Endometrium (tissue), 2 donors: ENCODE measurements around the gene FOXO3.

ENCODE experiments used
- FAIRE-seq: peaks from 2 replicates; lab custom pipeline; 2012; peaks lifted over from hg19 to GRCh38; lab: Jason Lieb, UNC
- donor health status: control.
- donor health status: control.

FOXO3 gene

DNA sequence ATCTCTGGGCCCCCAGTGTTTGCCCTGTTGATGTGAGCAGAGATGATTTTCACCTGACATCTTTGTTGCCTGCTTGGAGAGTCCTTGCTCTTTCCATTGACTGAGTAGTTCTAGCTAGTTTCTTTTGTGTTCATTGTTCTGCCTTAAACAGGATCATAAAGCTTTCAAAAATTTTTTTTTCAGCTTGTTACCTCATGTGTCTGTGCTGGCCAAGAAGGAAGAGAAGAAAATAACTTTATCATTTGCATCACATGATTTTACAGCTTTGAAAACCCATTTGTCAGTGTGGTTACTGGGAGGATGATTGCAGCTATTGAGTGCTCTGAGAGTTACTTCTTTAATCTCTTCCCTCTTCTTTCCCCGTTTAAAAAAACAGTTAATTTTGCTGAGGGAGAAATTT is 16.0 kb downstream of the FOXO3 start:
- no peak for FAIRE-seq

DNA sequence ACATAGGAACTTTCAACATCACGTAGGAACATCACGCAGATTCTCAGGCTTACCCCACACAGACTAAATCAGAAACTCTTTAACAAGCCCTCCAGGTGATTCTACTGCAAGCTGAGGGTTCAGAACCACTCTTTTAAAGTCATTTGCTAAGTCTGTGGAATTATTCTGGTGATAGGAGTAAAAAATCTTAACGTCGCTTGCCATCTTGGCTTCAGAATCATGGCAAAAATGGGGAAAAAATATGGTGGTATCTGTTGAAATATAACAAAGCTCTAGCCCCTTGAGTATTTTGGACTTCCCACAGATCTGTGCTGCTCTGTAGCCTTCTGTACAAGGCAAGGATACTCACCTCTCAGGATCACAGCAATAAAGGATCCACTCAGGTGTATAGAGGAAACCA is 17.4 kb downstream of the FOXO3 start:
- FAIRE-seq, result no peak

DNA sequence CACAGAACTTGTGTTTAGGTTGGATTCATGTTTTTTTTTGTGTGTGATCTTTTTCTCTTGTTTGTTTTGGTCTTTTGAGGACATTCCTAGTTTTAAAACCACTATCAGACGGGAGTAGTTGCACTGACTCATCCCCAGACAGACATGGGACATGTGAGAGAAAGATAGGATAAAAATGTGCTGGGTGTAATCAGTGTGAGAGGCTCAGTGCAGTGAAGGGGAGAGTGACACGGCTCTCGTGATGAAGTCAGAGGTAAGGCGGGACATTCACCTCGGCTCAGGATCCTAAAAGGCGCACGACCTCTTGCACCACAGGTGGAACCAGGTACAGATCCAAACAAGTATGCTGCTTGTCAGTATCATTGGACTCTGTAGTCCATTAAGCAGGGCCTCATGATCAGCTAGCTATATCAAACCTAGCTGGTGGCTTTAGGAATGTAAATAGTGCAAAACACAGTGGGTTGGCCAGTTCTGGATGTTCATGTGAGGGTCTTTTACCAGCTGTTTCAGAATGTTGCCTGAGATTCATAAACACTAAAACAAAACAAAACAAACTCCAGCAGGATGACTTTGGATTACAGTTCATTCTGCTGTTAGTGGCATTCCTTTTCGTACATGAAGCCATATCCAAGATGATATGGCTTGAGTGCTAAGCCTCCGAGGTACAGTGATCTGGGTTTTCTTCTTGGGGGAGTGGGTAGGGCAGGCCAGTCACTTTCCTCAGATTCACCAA is 18.0 kb downstream of the FOXO3 start:
- FAIRE-seq, result no peak

DNA sequence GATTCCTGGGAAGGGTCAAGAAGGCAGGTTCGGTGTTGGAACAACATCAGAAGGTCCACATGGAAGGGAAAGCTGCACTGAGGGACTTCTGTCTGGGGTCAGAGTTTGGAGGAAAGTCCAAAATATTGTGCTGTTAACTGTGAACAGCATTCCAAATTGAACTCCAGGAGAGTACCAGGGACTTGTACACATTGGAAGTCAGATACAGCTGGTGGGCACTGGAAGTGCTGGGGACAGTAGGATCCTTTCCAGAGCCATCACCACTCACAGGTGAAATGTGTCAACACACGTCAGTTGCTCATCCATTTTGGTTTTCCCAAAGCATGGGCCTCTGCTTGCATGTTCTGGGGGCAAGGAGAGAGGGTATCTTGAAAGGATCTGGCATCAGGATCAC is 18.6 kb downstream of the FOXO3 start:
- no peak for FAIRE-seq

DNA sequence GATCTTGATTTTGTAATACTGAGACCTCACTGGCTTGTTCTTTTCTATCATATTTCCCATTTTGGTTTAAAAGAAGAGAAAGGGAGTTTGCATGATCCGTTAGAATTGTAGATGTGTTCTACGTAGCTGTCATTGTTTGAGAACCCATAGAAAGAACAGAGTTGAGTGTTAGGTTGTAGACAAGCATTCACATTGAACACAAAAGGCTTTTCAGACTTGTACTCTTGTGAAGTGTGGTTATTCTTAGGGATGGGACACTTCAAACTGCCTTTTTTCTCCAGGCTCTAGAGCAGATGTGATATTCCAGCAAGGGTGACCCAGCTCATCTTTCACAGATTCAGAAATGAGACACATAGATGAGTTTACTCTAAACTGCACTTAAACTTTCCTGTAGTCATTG is 19.9 kb downstream of the FOXO3 start:
- no peak for FAIRE-seq

DNA sequence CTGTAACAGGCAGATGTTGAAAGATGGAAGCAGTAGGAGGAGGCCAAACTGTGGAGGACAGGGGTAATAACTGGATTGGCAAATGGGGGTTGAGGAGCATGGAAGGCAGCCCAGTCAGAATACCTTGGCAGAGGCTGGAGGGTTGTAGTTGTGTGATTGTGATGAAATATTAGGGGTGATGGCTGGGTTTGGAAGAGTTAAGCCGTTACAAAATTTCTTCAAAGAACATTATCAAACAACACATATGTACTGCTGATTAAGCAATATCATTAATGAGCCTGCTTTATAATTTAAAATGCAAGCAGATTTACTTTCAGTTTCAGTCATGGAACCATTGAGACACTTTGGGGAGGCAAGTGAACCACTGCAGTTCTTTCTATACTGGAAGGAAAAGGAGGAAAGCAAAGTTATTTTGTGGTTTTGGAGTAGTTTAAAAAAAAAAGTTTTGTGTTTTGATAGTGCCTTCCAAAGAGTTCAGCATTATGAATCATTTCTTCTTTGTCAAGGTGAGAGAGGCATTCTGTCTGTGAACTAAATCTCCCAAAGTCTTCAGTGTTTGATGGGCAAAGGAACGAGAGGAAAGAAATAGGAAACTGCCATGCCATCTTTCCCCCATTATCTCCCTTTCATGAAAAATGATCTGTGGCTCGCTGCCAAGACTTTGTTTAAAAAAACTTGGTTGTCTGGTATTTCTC is 20.7 kb downstream of the FOXO3 start:
- FAIRE-seq, result no peak

DNA sequence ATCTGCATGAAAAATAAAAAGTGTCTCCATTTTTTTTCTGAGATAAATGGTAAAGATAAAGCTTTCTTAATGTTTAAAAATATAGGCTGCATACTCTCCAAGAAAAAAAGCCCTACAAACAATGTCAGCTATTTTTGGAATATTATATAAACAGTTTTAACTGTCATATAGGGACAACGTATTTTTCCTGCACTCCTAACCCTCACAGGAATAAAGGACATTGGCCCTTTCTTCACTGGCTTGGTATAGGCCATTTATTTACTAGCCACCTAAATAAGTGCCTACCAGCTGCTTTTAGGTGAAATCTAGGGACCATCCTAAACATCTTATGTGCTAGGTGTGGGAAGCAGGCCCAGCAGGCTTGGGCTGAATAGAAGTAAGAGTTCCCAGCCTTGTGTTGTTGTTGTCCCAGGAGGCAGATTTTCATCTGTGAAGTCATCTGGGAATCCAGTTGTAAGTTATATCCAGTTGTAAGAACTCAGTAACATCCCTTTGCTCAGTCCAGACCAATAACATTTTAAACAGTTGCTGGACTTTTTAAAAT is 21.3 kb downstream of the FOXO3 start:
- peak; percentile 65 for FAIRE-seq

DNA sequence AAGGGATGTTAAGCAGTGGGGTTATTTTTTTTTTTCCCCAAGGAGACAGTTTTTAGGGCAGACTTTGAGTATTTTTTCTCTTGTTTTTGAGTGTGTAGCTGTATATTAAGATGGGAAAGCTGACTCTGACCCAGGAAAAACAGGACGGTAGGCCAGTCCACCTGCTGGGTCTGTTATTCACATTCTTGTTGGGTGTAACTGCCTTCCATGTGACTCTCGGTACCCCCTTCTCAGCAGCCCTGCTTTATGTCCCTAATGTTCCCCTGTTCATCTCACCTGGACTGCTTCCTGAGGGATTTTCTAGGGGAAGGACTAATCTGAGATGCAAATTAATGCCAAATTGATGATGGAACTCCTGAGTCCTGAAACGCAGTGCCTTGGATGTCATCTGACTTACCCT is 21.9 kb downstream of the FOXO3 start:
- no peak for FAIRE-seq

DNA sequence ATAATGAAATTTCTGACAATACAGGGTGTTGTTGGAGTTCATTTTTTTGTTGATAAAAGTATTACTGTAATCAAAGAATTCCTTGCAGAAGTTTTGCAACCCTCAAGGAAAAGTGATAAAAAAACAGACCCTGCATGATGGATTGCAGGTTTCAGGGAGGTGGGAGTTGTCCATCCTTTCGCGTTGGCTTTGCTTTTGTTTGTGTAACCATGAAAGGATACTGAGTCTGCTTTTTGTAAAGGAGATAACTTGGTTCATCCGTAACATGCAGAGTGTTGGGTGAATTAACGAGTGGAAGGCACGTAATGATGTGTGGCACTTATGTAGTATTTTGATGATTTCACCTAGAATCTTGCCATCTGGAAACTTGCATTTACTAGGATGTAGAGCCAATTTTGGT is 23.6 kb downstream of the FOXO3 start:
- FAIRE-seq, result peak; percentile 45

DNA sequence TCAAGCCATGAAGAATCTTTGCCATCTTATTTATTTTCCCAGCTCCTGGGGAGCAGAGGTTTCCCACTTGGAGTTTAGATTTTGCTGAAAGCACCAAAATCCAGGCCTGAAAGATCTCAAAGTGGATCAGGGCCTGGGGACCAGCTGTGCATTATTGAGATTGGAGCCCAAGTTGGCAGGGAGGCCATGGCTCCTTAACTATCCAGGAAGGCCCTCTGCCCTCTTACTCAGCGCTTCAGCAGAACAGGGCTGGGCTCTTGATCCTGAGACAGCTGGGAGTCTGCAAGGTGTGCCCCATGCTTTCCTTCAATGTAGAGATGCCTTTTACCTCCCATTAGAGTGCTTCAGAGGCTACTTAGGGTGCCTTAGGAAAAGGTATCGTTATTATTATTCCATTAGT is 24.6 kb downstream of the FOXO3 start:
- FAIRE-seq, result no peak

DNA sequence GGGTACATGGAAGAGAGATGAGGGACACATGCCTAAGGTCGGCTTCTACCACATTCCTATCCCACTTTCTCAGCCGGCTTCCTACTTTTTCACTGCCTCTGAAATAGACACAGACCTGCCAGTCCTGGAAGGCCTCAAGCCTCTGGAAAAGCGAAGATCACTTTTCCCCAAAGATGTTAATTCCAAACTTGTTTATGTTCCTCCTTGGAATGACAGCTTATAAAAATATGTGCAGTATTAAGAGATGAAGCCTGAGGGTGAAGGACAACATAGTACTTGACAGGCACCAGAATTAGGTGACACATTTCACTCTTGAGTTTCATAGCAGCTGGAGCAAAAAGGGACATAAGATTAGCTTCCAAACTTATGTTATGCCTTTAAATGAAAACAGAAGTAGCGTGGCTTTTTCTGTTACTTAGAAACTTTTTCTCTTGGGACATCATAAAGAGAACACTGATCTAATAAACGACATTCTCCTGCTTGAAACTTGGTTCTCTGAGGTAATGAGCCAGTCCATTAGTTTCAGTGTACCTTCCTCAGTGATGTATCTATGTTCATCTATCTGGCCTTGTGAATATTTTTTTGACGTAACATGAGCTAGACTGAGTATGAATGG is 25.3 kb downstream of the FOXO3 start:
- no peak for FAIRE-seq

DNA sequence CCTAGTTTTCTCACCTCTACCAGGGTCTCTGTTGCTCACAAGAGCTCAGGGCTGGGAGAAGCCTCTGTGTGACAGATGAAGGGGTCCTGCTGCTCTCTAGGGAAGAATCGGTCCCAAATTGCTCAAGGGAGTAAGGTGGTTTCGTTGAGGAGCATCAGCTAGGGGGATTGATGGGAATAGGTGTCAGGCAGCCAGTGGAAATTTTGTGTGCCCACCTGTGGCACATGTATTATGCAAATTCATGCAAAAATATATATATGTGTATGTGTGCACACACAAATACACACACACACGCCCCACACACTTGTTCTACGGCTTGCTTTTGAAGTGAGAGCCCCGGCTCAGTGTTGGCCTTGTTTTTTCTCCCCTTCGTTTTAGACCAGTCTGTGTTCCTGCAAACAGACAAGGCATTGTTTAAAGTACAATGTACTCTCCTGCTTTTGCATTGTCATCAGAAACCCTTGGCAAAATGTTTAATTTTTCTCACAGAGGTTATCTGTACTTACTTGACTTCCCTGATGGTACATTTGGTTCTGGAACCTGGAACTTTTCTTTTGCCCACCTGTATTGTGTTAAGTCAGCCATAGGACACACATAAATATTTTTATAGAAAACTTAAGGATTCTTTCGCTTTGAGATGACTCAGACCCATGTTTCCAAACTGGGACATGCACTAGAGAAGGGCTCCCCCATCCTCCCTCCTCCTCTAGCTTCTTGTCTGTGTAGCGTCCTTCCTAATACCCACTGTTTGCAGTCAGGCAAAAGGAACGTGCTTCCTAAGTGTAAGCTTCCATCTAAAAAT is 26.7 kb downstream of the FOXO3 start:
- no peak for FAIRE-seq

DNA sequence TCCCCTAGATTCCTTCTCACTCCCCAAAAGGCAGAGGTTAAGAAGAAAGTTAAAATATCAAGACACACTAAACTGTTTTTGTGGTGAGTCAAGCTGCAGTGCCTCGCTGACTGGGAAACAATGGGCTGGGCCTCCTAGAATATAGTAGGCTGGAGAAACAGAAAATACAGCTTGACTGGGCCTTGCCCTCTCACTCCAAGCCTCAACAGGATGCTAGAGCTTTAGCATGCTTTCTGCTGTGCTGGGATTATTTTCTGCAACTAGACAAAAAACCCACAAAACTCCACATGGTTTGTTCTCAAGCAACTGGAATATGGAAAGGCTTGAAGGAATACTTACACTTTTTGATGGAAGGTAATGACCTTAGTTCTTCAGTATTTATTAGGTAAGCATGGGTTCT is 27.9 kb downstream of the FOXO3 start:
- FAIRE-seq, result no peak

DNA sequence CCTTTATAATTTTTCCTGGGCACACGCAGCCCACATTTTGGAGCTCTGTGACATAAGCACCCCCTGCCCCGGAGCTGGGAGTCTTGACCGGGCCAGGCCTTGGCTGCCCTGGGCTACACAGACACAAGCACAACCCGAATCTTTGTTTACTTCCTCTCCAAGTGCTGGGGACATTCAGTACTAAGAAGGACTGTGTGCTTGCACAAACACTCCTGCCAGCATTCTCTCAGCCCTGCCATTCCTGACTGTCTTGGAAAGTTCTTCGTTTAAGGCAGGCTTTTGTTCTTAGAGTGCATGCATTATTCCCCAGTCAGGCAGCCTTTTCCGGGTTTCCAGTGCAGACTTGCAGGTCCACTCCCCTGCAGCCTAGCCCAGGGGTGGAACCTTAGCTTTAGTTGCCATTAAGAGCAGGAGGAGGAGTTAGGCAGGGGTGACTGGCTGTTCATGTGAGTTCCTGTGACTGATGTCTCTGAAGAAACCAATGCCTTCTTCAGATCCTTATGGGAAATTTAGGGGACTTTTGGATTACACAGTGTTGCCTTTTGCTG is 28.6 kb downstream of the FOXO3 start:
- FAIRE-seq, result no peak

DNA sequence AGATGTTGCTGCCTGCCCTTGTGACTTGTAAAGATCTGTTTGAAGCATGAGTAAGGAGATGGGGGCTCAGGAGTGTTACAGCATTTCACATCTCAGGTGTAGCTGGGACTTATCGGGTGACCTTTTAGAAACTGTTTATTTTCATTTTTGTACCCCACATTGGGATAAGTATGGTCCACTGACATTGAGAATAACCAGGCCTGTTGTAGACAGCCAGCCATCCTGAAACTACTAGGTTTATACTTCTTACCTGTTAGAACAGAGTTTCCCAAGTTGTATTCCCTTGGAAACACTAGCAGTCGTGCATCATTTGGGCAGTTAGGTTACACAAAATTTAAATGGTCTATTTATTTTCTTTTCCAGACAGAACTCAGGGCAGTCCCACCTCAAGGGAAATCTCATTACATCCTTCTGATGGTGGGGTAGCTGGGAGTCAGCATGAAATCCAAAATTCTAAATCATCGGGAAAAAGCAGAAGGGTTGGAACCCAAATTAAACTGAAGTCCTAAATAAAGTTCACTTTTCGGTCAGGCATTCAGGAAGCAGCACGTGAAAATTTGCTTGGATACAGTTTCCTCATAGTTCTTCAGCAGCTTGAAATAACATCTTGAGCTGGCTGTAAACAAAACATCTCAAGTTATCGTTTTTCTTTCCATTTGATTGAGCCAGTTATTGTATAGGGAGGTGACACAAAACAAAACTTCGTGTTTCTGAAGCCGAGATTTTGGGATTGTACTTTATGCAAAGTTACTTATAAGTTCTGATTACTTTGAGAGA is 30.5 kb downstream of the FOXO3 start:
- FAIRE-seq, result no peak

DNA sequence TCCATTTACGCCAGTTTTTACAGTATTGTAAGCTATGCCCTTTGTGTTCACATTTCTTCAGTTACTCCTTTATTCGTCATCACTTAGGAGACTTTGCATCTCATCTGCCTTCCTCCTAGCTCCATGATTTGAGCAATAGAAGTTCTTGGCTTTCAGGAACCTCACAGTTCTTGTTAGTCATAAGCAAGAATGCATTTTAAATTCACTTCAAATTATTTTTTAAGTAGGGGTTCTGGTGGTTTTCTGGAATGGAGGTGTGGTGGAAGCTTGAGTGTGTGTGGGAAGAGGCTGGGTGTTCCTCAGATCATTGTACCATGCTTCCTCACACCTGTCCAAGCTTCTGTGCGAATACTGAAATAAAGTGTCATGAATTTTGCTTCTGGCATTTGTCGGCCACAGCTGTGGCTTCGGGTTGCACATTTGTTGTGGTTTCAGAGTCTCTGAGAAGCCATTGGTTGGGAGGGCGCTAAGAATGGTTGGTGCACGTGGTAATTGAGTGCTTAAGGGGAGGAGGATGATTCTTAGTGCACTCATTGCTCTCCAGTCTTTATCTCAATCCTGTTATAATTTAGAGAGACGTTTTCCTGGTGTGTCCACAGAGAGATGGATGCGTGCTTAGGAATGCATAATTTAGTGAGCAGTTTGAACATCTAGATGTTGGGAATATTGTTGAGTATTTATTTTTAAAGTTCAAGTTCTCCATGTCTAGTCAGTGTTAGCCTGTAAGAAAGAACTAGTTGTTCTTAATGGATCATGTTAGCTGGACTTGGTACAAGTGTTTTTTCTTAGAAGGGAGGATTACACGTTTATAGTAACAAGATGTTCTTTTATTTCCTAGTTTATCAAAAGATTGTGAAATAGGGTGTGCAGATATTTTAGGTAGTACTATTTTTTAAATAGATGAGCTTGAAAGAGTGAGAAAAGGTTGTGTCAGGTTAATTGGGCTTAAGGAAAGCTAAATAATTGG is 31.9 kb downstream of the FOXO3 start:
- FAIRE-seq, result peak; percentile 53

DNA sequence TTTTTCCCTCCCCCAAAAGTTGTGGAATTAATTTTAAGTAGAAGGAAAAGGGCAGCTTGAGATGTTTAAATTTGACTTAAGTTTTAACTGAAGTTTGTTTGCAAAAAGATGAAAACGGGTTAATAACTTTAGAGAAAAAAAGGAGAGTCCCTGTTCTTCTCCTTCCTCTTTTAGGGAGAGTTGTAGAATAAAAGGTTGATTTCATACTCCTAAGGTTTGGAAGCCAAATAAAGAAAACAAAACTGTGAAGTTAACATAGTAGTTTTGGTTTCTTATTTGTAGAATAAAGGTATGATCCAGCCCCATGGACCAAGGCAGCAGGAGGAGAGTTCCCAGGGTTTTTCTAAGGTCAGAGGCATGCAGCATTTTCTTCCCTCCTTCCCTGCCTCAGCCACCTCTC is 33.4 kb downstream of the FOXO3 start:
- no peak for FAIRE-seq

DNA sequence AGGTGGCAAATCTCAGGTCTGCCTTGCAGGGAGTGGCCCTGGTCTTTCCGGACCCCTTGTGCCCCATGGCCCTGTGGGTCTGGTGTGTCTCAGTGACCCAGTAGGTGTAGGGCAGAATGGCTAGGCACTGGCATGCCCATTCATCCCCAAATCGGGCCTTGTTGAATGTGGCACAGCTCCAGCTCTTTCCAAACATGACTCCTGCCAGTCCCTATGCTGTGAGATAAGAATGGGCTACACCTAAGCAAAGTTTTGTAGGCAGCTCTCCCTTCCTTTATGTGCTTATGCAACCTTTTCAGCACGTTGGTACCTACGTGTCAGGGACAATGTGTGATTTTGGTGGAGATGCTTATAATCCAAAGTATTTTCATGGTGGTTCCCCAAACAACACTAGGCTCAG is 33.9 kb downstream of the FOXO3 start:
- no peak for FAIRE-seq

DNA sequence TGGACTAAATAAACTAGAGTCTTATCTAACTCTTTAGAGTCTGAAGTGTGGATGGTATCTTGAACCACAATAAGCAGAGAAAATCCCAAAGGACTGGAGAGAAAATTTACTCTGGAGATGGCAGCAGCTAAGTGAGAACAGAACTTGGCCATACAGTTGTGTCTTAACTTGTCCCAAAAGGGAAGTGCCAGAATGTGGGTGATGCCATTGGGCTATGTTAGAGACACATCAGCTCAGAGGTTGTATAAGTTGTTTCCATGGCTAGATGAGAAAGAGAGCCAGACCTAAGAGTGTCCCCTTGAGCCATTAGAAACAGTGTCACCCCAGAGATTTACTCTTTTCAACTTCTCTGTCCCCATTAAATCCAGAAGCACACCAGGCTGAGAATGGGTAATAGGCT is 36.2 kb downstream of the FOXO3 start:
- FAIRE-seq, result no peak
